ENCODE measurements around the gene NDUFA8.

GRCh38 chr9:122118343-122119165 lies 41.0 kb downstream of the NDUFA8 start:
- TF ChIP-seq CTCF (IDR thresholded peaks at IDR 0.05 in 8 of 11, conservative IDR thresholded peaks at IDR 0.05 in 3 of 11) (no peak), POLR2A (IDR thresholded peaks at IDR 0.05) (no peak), POLR2AphosphoS5 (IDR thresholded peaks at IDR 0.05) (no peak)
